ENCODE measurements around the gene BAZ2B. TPM values are rescaled to one million over a fixed set of nuclear protein-coding genes. Genes with fewer than 3 reads are reported as not detected.
A peak's percentile ranks its signal among the peaks of the same experiment; 100 is the strongest.

BAZ2B gene
- polyA plus RNA-seq, 2 of the 4 experiments (the other 2 are of a cell fraction) = 19.6 to 50.6 TPM

- no peak for TF ChIP-seq HOXB5 (CRISPR knock-in tag; IDR thresholded peaks at IDR 0.05)
- TF ChIP-seq HDAC2 (IDR thresholded peaks at IDR 0.05) = no peak
- no peak for TF ChIP-seq HMGXB4 (CRISPR knock-in tag; IDR thresholded peaks at IDR 0.05; ENCODE audit: borderline replicate concordance)
- no peak for TF ChIP-seq ZNF302 (CRISPR knock-in tag; IDR thresholded peaks at IDR 0.05)
- TF ChIP-seq CTCF (IDR thresholded peaks at IDR 0.05) = no peak
Measured at GRCh38 chr2:159592441-159592840, 23.9 kb downstream of the BAZ2B start (continued).

- POLR2A ChIA-PET = no interaction called here
- H3K9me3 ChIP-seq = no peaks in the 10 kb centered on the region
- no peak for ATAC-seq
- DNase-seq (ENCODE audit: low read depth in 1 of 2, low spot score in 1 of 2) = no peak
- no peak for TF ChIP-seq EHMT2 (IDR thresholded peaks at IDR 0.05; ENCODE audit: low read depth)
- no peak for TF ChIP-seq EP300 (IDR thresholded peaks at IDR 0.05)
- TF ChIP-seq CTCF (IDR thresholded peaks at IDR 0.05) = no peak
- no peak for TF ChIP-seq CEBPB (IDR thresholded peaks at IDR 0.05)
- H3K27ac ChIP-seq = no peak overlapping the region
- H3K4me1 ChIP-seq = peaks cover 26% of the 10 kb centered on the region; the same call in 1 of the 3 replicates
- FAIRE-seq = no peak
- CTCF ChIA-PET = no interaction called here
- no peak overlapping the region for H3K4me3 ChIP-seq
- H3K4me2 ChIP-seq = no peak overlapping the region
Measured at GRCh38 chr2:159591221-159591620, 25.1 kb downstream of the BAZ2B start.

GRCh38 chr2:159589286-159589685, 27.1 kb downstream of the BAZ2B start:
- Histone ChIP-seq H3K9me3 (no peaks in the 10 kb centered on the region), H3K27ac (no peak overlapping the region), H3K4me1 (peaks cover 19% of the 10 kb centered on the region; the same call in 1 of the 3 replicates), H3K4me3 (no peak overlapping the region), H3K4me2 (no peak overlapping the region)
- FAIRE-seq = no peak
- WGBS (ENCODE audit: missing lambda C conversion rate) = 89% methylated on average over 1 of the region's 1 CpG
- no peak for TF ChIP-seq HEYL (CRISPR knock-in tag; IDR thresholded peaks at IDR 0.05)
- TF ChIP-seq ZFP36 (IDR thresholded peaks at IDR 0.05; ENCODE audit: borderline replicate concordance, partially characterized antibody) = no peak
- peak; percentile 55 for TF ChIP-seq MAFK (IDR thresholded peaks at IDR 0.05; ENCODE audit: partially characterized antibody)
- TF ChIP-seq RAD21 (conservative IDR thresholded peaks at IDR 0.05 in 1 of 2, IDR thresholded peaks at IDR 0.05 in 1 of 2) = no peak
- ChIA-PET POLR2A (no interaction called here), CTCF (no interaction called here)
- ATAC-seq = no peak
- DNase-seq (ENCODE audit: low read depth in 1 of 2, low spot score in 1 of 2) = no peak

GRCh38 chr2:159586034-159586433, 30.3 kb downstream of the BAZ2B start:
- no peak for DNase-seq (ENCODE audit: low read depth in 1 of 2, low spot score in 1 of 2)
- Histone ChIP-seq H3K4me1 (peaks cover 4% of the 10 kb centered on the region; the same call in 1 of the 3 replicates), H3K27ac (no peak overlapping the region), H3K9me3 (no peaks in the 10 kb centered on the region), H3K4me3 (no peak overlapping the region), H3K4me2 (no peak overlapping the region)
- 79% methylated on average over 3 of the region's 3 CpGs for WGBS (ENCODE audit: missing lambda C conversion rate)
- FAIRE-seq = no peak
- POLR2A ChIA-PET = no interaction called here
- CTCF ChIA-PET = no interaction called here
- no peak for ATAC-seq
- TF ChIP-seq MAFK (IDR thresholded peaks at IDR 0.05; ENCODE audit: partially characterized antibody) (peak; percentile 13), PBX3 (IDR thresholded peaks at IDR 0.05) (no peak), MYC (IDR thresholded peaks at IDR 0.05; ENCODE audit: borderline replicate concordance, low read length) (no peak)

Measured in A549 (cell line).